HG03432 (cell line): ENCODE data around the gene RERE.
"Not testable (repeated sequence)": the region's sequence is repeated elsewhere in the genome, so short reads cannot be mapped to it uniquely, and the experiment has no call there.

Source experiments
- ATAC-seq: cut with Tn5 transposase; IDR thresholded peaks from one replicate; pipeline ENCODE4 v1.9.1; 2021; ENCODE audit warnings: mild to moderate bottlenecking, moderate library complexity; ENCODE audit not compliant: unreplicated experiment

RERE gene

GRCh38 chr1:8753736-8754135 lies 63.7 kb downstream of the RERE start:
- no peak for ATAC-seq

- ATAC-seq = no peak
These were observed 64.3 kb downstream of the RERE start for GRCh38 chr1:8752921-8753713.

GRCh38 chr1:8752411-8752810 lies 65.0 kb downstream of the RERE start:
- ATAC-seq = no peak

DNA sequence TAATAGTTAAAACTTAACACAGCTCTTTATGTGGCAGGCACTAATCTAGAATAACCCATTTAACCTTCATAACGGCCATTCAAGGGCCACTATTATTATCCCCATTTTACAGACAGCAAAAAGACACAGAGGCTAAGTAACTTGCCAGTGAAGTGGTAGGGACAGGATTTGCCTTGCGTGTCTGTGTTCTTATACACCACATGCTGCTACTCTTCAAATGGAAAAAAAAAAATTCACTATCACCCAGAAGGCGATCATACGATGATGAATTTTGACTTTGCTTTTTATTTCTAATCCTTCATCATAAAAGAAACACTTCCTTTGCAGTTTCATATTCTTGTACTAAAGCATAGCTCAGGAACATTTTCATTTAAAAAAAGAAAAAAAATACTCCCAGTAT lies 65.5 kb downstream of the RERE start:
- no peak for ATAC-seq

GRCh38 chr1:8747879-8748825 lies 69.3 kb downstream of the RERE start:
- ATAC-seq = no peak

DNA sequence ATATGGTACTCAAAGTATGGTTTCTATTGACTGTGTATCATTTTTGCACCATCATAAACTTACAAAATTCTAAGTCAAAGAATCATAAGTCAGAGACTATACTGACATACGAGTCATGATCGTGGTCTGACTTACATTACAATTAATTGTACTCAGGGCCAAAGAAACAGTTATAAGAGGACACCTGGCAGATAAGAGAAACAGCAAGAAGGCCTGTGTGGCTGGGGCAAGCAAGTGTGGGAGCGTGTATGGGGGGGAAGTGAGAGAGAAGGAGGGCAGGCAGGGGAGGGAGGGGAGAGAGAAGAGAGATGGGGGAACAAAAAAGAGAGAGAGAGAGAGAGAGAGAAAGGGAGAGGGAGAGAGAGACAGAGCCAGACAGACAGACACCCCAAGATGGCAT lies 70.9 kb downstream of the RERE start:
- no peak for ATAC-seq

DNA sequence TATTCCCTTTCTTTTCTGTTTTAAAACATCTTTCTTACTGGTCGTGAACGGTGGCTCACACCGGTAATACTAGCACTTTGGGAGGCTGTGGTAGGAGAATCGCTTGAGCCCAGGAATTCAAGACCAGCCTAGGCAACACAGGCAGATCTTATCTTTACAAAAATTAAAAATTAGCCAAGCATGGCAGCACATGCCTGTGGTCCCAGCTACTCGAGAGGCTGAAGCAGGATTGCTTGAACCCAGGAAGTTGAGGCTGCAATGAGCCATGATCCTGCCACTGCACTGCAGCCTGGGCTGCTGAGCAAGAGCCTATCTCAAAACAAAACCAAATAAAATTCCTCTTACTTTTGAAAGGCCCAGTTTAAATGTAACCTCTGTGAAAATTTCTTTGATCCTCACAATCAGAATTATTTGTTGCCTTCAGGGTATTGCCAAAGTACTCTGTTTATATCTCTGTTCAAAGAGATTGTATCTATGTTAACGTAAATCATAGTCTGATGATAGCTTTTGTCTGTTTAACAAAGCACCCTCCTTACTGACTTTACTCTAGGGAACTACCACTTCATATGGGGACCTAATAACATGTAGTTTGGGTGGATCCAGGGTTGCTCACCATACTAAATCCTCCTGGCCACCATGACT lies 71.6 kb downstream of the RERE start:
- no peak for ATAC-seq

DNA sequence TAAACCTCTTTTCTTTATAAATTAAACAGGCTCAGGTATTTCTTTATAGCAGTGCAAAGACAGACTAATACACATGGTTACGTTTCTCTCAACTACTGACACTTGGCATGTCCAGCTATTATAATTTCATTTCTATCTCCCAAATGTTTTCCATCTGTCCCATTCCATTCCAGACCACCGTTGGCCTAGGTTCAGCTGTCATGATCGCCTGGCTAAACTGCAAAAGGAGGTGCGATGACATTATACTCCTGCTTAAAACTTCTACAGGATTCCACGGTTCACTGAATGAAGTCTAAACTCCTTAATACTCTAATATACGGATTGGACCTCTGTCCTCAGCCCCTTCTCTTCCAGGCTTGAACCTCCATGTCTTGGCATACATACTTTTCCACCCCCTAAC lies 72.1 kb downstream of the RERE start:
- no peak for ATAC-seq

DNA sequence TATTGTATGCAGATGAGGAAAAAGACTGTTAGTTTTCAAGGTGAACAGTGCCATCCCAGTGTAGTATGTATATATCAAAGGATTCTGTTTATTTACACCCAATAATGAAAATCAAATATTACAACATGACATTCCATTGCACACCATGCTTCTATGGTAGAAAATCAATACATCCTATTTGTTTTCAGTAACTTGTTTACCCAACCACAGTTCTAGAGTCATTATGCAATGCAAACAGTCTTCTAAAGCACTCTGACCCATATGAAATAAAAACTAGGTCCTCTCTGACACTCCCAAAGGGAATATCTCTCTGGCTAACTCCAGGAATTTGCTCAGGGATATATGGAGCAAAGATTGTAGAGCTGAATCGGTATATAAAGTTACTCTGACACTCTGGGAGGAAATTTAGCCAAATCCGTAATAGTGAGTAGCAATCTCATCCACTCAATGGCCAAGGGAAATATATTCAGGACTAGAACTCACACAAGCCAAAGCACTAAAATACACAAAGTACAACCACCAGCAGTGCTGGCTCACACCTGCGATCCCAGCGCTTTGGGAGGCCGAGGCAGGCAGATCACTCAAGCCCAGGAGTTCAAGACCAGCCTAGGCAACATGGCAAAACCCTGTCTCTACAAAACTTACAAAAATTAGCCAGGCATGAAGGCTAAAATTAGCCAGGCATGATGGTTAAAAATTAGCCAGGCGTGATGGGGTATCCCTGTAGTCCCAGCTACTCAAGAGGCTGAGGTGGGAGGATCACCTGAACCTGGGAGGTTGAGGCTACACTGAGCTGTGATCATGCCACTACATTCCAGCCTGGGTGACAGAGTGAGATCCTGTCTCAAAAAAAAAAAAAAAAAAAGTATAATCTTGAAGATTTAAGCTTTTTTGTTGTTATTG lies 75.2 kb downstream of the RERE start:
- ATAC-seq = no peak

DNA sequence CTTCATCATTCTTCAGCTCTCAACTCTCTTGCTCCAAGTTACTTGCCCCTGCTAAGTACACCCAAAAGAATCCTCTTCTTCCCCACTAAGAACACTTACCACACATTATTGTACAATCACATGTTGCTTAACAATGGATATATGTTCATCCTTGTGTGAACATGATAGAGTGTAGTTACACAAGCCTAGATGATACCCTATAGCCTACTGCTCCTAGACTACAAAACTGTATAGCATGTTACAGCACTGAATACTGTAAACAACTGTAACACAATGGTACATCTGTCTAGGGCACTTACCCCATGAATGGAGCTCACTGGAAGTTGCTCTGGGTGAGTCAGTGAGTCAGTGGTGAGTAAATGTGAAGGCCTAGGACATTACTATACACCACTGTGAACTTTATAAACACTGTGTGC lies 77.4 kb downstream of the RERE start:
- ATAC-seq = no peak

DNA sequence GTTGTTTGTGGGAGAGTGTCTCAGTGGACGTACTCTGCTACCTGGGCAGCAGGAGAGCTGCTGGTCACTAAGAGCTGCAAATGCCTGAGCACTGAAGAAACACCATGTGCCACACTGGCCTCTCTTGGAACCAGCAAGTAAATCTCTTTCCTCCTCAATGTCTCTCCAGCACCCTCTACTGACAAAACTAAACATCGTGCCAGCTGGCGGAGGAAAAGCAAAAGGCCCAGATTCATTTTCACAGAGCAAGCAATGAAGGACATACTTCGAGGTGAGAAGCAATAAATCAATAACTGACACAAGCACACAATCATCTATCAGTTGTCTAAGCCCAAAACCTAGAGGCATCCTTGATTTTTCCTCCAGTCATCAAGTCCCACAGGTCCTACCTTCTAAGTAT lies 78.1 kb downstream of the RERE start:
- no peak for ATAC-seq

- ATAC-seq = no peak
These were observed 80.5 kb downstream of the RERE start for GRCh38 chr1:8736927-8737326.

- ATAC-seq = no peak
These were observed 84.0 kb downstream of the RERE start for GRCh38 chr1:8733484-8733883.

DNA sequence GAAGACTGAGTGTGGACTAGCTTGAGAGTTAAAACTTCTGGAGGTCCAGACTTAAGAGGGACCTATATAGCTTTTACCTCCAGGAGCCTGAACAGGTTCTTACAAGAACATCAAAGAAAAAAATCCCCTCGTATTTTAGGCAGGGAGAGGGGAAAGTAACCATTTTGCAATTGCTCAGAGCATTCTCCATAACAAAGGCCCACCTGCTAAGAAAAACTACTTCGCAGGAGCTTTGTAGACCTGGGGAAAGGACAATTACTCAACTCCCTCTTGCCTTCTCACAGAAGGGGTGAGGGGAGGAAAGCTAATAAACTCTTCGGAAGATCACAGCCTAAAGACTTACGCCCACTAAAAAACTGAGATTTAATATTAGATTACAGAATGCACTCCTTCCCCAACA lies 86.3 kb downstream of the RERE start:
- no peak for ATAC-seq

DNA sequence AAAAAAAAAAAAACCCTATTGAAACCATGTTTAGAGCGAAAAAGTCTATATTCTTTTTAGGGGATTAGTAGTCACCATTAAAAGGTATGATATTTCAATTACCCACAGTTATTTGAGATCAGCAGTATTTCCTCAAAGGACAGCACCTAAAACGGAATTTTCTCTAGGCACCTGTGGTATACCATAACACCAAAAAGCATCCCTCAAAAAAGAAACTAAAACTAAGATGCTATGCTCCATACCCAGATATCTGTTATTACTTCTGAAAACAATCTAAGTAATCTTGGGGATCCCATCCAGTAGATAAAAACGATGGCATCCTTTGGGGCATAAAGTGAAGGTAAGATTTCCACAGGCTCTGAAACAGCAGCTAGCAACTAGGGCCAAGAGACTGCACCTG lies 89.0 kb downstream of the RERE start:
- ATAC-seq = no peak

GRCh38 chr1:8727809-8728213 lies 89.6 kb downstream of the RERE start:
- ATAC-seq = no peak

GRCh38 chr1:8727316-8727715 lies 90.1 kb downstream of the RERE start:
- ATAC-seq = not testable (repeated sequence)

- not testable (repeated sequence) for ATAC-seq
These were observed 90.6 kb downstream of the RERE start for GRCh38 chr1:8726801-8727186.

DNA sequence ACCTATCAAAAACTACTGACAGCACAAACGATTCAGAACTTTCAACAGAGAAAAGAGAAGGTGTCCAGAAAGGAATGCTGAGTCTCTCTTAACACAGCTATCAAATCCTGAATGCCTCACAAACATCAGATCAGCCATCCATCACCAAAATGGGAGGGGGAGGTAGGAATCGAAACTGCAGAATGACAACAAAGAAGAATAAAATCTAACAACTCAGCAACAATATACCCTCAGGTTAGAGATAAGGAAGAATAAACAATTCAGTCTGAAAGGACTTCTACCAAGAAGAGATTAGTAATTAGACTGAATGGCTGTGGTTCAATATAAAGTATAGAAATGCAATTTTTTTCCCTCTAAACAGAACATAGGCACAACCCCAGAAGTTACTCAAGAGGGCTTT lies 94.4 kb downstream of the RERE start:
- ATAC-seq = no peak

- ATAC-seq = no peak
These were observed 95.1 kb downstream of the RERE start for GRCh38 chr1:8722366-8722765.
